ENCODE data around the gene SHISA9.

- no peak for TF ChIP-seq MAX (IDR thresholded peaks at IDR 0.05)
- TF ChIP-seq, protein P1, sequence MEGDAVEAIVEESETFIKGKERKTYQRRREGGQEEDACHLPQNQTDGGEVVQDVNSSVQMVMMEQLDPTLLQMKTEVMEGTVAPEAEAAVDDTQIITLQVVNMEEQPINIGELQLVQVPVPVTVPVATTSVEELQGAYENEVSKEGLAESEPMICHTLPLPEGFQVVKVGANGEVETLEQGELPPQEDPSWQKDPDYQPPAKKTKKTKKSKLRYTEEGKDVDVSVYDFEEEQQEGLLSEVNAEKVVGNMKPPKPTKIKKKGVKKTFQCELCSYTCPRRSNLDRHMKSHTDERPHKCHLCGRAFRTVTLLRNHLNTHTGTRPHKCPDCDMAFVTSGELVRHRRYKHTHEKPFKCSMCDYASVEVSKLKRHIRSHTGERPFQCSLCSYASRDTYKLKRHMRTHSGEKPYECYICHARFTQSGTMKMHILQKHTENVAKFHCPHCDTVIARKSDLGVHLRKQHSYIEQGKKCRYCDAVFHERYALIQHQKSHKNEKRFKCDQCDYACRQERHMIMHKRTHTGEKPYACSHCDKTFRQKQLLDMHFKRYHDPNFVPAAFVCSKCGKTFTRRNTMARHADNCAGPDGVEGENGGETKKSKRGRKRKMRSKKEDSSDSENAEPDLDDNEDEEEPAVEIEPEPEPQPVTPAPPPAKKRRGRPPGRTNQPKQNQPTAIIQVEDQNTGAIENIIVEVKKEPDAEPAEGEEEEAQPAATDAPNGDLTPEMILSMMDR (IDR thresholded peaks at IDR 0.05) = no peak
- no peak for TF ChIP-seq JUN (IDR thresholded peaks at IDR 0.05)
- TF ChIP-seq, protein P2, sequence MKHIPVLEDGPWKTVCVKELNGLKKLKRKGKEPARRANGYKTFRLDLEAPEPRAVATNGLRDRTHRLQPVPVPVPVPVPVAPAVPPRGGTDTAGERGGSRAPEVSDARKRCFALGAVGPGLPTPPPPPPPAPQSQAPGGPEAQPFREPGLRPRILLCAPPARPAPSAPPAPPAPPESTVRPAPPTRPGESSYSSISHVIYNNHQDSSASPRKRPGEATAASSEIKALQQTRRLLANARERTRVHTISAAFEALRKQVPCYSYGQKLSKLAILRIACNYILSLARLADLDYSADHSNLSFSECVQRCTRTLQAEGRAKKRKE (CRISPR knock-in tag; IDR thresholded peaks at IDR 0.05; ENCODE audit: low read depth) = no peak
Measured at GRCh38 chr16:13056607-13057006, 155.2 kb downstream of the SHISA9 start.

Data from A549 (cell line).